Stimulated activated naive CD4-positive, alpha-beta T cell (primary cell): ENCODE data around the gene SIAE.
"Not testable (repeated sequence)": the region's sequence is repeated elsewhere in the genome, so short reads cannot be mapped to it uniquely, and the experiment has no call there.

Source experiments
- DNase-seq, 6 experiments: peaks; one replicate each; lab custom pipeline; 2025; lab: John Stamatoyannopoulos, UW

SIAE gene

DNA sequence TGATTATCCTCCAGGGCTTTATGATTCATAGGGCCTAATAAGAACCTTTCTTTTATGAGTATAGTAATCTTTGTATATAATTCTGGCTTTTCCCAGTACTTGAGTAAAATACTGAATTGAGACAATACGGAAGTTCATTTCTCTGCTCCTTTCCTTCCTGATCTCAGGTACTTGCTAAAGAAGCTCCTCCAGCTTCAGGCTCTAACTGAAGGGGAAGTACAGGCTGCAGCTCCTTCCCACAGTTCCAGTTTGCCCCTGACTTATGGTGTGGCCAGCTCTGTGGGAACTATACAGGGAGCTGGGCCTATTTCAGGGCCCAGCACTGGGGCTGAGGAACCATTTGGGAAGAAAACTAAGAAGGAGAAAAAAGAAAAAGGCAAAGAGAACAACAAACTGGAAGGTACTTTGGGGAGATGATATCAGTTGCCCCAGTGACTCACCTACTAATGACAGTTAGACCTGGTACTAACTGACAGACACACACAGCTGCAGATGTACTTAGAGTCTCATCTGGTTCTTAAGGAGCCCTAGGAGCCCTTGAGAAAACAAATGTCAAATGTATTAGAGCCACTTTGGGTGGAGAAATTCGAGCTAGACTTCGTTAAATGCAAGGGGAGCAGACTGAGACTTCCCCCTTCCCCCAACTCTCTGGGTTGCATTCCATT lies 47.9 kb downstream of the SIAE start:
- DNase-seq, result no peak

DNA sequence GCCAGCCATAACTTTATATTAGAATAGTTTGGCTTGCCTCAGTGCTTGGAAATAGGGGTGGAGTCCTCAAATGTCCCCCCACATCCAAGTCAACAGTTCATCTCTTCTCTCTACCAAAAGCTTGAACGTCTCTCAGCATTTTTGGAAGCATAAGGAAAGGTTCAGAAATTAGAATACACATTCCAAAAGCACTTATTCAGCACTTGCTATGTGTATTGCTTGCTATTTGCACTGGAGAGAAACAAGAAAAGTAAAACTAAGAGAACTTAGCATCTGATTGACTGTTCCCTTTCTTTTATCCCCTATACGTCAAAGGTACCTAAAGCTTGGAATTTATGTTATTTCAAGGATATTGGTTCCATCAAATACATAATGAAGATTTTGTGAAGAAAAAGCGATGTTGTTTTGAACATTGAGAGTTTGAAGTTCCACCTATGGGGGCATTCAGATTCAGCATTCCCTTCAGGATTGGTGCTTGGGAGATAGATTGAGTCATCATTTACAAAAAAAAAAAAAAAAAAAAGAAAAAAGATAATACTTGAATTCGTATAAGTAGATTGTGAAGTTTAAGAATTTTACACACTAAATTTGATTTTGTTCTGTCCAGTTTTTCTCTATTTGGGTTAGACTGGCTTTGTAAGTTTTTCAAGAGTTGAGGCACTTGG lies 49.5 kb downstream of the SIAE start:
- no peak for DNase-seq

DNA sequence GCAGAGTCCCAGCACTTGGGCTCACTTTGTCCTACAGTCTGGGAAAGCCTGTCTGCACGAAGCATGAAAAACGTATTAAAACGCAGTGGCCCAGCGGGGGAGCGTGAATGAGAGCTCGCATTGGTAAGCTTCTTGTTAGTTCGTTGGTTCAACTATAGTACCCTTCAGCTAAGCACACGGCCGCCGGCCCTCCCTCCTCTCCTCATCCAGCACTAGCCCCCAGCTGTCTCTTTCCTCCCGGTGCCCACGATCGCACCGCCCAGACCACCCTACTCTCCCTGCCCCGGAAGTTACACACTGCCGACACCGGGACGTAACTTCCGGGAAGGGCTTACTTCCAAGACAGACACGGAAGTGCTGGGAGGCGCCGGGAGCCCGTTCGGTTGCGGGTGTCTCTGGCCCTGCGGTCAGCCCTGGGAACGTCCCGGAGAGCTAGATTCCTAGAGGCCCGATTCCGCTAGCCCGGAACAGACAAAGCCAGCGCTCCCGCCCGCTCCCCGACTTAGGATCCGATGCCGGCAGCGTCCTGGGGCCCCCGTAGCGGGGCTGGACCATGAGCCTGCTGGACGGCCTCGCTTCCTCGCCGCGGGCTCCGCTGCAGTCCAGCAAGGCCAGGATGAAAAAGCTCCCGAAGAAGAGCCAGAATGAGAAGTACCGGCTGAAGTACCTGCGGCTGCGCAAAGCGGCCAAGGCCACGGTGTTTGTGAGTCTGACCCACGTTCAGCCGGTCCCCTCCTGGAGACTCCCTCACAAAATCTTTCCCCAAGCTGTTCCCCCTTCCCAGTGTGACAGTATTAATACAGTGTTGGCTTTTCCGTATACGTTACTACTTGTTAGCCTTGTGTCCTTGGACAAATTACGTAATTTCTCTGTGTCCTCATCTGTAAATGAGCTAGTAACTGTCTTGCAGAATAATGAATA lies 50.7 kb downstream of the SIAE start, which contains the start of gene TBRG1:
TBRG1 (plus strand) TSS at position 334 of the 921 bp plus-strand sequence; CDS start at position 554, 220 bp downstream.
- DNase-seq, result peak; percentile 72 to 84 (median 78)

DNA sequence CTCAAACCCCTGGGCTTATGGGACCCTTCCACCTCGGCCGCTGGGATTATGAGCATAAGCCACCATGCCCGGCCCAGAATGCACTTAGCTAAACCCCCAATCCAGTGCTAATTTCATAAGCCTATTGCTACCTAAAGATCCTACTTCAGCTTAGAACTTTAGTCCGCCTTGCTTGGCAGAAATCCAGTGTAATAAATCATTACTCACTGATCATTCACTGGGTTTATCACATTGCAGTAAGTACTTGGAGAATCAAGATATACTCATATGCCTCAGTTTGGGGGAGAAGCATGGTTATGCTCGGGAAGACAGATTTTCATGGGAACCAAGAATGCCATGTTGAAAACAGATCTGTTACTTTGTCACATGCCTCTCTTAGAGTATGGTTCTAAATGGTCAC lies 54.7 kb downstream of the SIAE start:
- no peak for DNase-seq

DNA sequence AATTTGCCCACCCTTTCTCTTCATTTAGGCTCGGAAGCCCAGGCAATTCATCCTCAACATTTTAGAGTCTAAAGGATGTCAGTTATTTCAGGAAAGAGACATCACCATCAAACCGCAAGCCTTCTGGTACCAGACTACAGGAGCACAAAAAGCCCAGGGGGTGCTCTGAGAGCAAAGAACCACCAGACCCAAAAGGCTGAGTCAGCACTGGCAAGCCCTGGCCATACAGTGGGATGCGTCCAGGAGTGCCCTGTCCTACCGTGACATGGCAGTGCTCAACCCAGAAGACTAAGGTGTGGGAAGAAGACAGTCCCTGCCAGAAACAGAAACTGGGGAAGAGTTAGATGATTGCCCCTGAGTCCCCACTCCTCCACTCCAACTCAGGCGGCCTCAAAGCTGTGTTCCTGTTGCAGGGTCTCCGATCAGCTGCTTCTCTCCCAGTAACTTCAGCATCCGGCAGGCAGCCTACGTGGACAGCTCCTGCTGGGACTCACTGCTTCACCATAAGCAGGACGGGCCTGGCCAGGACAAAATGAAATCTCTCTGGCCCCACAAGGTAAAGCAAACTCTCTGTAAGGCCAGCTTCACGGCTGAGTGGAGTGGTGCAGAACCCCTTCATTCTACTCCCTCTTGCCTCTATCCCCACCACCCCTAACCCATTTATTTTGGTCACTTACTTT lies 60.8 kb downstream of the SIAE start:
- no peak for DNase-seq

DNA sequence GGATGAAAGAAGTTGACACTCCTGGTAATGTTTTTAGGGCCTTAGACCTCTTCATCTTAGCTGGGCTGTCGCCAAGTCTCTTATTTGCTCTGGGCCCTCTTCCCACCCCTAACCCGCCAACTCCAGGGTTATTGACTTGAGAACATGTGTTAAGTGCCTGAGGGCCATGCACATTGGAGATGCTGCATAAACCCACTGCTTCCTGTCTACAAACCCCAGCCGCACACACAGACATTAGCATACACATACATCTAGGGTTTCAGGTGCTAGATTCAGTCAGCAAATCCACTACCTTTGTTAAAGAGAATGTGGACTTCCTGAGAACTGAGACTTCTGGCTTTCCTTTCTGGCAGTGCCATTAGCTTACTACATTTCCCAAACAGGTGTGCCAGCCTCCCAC lies 61.5 kb downstream of the SIAE start:
- DNase-seq, result peak in 1 of 6 experiments; percentile 10

DNA sequence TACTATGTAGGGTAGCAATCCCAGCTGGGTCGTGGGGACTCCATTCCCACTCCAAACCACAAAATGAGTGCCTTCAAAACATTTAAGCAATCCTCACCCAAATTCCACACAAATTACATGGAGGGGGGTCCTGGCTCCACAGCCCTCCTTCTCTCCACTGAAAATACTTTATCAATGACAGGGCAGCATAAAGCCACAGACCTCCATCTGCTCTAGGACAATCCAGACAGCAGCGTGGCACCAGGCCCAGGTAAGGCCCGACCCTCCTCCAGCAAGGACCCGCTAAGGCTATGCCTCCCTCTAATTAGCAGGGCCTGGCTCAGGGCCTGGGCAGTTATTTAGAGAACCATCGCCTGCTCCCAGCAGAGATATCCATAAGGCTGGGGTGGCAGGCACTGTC lies 62.5 kb downstream of the SIAE start, which contains the start of gene PANX3:
PANX3 (plus strand) TSS at position 365 of the 400 bp plus-strand sequence. CDS start 129 bp downstream, outside the sequence.
- no peak for DNase-seq

DNA sequence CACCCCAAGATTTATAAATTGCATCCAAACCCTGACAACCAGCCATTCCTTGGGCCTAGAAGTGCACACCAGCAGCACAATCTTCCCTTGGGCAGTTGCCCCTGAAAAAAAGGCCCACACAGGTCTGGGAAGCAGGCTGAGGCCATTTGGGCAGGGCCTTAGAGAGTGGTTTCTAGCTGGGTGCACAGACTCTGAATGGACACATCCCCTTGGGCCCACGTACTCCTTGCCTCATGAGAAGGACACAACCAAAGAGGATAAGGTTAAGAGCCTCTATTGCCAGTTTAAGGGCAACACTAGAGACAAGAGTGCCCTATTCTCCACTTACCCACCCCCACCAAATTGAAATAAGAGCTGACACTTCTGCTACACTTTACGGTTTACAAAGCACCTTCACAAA lies 63.2 kb downstream of the SIAE start:
- no peak for DNase-seq

DNA sequence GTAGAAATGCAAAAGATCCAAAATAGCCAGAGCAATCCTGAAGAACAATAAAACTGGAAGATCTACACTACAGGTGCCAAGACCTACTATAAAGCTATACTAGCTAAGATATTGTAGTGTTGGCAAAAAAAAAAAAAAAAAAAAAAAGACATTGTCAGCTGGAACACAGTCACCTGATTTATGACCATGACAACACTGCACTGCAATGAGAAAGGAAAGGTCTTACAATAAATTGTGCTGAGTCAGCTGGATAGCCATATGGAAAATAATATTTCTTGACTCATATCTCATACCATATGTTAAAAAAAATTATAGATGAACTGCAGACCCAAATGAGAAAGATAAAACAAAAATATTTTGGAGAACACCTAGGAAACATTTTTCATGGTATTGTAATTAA lies 65.4 kb downstream of the SIAE start:
- no peak for DNase-seq

DNA sequence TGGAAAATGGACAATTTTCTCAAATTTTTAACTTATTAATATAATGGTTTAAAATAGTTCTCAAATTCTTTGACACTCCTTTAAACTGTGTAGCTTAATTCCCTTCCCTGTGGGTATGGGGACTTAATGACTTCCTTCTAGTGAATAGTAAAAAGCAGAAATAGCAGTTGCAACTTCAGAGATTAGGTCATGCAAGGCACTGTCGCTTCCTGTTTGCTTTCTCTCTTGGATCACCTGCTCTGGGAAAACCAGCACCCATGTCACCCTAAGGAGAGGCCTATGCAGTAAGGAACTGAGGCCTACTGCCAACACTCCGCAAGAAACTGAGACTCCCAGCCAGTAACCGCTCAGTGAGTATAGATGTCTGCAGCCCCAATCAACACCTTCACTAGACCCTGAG lies 67.8 kb downstream of the SIAE start:
- DNase-seq, result no peak

DNA sequence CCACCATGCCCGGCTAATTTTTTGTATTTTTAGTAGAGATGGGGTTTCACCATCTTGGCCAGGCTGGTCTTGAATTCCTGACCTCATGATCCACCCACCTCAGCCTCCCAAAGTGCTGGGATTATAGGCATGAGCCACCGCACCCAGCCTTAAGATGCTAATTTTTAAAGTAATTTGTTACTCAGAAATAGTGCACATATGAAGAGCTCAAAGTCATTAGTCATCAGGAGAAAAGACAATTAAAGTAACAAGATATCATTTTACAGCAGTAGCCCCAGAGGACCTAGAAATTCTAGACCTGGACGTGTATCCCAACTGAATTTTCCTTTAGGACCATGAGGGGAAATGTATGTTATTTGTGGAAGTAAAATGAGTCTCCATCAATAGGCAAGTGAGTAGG lies 70.8 kb downstream of the SIAE start:
- DNase-seq, result not testable (repeated sequence)

DNA sequence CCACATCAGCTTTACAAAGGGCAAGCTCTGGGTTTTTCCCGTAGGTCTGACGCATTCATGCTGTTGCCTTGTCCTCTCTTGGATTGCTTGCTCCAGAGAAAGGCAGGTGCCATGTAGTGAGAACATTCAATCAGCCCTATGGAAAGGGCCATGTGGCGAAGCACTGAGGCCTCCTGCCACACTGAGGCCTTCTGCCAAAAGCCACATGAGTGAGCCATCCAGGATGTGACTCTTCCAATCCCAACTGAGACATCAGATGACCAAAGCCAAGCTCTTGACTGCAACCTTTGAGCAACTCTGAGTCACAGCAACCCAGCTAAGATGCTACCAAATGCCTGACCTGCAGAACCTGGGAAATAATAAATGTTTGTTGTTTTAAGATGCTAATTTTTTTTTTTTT lies 71.3 kb downstream of the SIAE start:
- no peak for DNase-seq

DNA sequence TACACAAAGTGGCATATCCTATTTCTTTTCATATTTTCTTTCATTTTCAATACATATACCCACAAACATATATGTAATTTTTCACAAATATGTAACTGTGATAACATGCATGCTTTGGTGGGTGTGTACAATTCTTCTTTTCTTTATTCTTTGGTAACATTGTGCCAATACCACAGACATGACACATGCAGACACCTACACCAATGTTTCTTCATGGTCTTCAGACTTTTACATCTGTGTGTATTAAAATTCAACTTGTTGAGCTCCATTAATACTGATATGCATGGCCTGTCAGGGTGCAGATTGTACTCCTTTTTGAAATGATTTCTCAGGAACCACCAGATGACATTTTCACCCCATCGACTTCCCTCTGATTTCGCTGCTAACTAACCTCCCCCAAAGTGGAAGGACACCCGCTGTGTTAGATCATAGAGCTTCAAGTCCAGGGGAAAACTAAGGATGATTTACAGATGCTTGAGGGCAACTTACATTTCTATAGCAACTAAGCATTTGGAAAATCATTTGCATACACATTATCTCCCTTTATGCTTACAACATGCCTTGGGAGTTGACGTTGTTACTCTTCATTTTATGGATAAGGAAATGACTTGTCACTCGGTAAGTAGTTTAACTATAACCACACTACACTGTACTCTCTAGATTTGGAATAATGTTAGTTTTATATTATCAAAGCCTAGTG lies 72.8 kb downstream of the SIAE start:
- no peak for DNase-seq

DNA sequence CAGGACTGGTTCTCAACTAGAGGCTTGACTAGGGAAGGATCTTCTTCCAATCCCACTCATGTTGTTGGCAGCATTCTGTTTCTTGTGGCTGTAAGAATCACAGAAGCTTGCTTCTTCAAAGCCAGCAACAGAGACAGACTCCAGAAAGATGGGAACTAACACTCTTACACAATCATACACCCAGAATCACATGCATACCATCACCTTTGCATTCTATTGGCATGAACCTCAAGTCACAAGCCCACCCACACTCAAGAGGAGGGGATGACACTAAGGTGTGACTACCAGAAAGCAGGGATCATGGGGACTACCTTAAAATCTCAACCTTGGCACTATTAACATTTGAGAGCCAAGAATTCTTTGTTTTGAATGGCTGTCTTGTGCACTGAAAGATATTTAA lies 75.9 kb downstream of the SIAE start:
- DNase-seq, result no peak

DNA sequence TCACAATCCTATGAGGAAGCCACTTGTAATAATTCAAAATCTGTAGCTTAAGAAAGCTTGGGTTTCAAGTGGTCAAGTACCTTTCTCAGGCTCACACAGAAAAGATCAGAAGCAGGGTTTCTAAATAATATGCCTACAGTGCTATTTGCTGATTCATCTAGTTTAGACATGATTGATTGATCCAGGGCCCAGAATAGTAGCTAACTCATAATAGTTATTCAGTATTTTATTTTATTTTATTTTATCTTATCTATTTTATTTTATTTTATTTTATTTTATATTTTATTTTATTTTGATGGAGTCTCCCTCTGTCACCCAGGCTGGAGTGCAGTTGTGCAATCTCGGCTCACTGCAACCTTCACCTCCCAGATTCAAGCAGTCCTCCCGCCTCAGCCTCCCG lies 78.2 kb downstream of the SIAE start:
- no peak for DNase-seq

DNA sequence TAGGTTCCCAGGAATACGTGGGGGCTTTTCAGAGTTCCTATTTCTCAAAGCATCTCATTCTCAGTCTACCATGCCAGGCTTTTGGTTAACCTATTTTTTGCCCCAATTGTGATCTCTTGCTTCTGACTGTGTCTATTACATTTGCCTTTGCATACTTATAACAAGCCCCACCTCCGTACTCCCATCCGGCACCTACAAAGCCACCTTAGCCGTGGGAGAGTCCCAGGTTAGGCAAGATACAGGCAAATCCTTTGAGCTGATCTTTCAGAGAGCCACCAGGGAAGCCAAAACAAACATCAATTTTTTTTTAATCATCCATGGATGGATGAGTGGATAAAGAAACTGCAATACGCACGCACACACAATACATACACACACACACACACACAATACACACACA lies 80.9 kb downstream of the SIAE start:
- DNase-seq, result no peak

DNA sequence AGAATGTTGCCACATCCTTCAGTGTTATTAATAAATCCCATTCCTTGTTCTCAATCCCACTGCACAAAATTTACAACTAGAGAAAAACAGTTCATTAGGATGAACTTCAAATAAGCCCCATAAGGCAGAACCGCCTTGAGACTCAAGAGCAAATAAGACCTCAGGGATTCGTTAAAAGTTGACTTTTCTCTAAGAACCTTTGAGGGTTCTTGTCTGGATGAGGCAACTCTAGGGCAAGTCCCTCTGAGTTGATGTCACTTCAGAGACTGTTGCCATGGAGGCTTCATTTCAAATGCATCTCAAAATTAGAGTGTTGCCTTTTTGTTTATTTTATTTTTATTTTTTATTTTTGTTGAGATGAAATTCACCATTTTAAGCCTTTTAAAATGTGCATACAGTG lies 82.1 kb downstream of the SIAE start:
- no peak for DNase-seq

DNA sequence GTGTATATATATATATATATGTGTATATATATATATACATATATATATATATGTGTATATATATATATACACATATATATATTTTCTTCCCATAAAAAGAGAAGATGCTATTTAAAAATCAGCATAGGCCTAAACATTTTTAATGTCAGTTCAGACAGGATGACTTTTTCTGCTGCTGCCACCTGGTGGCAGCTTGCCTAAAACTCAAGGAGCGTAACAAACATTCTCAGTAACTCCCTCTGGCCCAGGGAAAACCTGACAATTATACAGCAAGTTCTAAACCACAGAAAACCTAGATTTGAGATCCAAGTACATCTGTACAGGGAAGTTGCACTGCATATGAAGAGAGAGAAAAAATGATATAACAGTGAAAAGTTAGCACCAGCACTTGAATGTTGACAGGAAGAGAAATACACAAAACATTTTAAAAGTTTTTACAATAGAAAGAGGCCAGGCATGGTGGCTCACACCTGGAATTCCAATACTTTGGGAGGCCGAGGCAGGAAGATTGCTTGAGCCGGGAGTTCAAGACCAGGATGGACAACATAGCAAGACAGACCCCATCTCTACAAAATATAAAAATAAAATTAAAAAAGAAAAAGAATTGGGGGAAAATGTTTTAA lies 87.2 kb downstream of the SIAE start:
- DNase-seq, result peak in 3 of 6 experiments; percentile 9 to 31 (median 10)

DNA sequence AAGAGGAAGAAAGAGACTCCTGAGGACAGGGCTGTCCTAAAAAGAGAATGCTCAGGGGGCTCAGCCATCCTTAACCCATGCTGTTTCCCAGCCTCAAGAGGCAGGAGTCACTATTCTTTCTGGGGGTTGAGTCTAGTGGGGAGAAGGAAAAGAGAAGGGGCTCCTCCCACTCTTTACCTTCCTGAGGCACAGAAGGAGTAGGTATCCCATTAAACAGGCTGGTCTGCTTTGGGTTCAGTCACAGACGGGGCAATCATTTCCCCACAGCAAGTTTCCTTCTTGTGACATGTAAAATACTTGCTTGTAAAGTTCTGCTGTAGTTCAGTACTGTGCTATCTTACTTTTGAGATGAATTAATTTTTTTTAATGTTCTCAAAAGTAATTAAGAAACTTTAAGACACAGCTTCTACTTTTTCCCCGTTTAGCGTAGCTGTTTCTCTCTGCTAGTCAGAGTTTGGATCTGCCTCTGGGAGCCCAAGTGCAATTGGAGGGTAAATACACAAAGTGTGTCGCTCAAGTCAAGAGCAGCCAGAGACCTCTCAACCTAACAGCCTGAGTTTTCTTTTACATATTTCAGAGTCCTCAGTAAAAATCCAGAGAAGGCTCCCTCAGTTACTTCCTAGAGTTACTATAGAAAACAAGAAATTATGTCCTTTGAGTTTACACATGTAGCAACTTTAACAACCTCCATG lies 88.7 kb downstream of the SIAE start:
- DNase-seq, result no peak

DNA sequence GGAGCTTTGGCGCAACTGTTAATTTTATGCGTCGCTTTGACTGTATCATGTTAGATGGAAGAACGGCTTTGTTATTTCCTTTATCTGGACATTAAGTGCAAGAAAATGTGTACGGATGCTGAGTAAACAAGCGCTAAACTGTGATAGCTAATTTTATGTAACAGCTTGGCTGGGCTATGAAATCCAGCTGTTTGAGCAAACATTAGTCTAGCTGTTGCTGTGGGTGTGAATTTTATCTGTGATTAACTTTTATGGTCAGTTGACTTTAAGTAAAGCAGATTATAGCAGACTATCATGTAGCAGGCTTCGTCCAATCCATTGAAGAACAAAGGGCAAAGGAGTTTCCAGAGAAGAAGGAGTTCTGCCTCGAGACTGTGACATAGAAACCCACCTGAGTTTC lies 89.8 kb downstream of the SIAE start:
- DNase-seq, result no peak
